HS-5 (cell line): Measurements from ENCODE around the gene ANKS1B.

ENCODE experiments used
- DNase-seq: peaks from one replicate; pipeline ENCODE4 v3.0.0-alpha.2; 2012; ENCODE audit warnings: low read depth

Gene ANKS1B

DNA sequence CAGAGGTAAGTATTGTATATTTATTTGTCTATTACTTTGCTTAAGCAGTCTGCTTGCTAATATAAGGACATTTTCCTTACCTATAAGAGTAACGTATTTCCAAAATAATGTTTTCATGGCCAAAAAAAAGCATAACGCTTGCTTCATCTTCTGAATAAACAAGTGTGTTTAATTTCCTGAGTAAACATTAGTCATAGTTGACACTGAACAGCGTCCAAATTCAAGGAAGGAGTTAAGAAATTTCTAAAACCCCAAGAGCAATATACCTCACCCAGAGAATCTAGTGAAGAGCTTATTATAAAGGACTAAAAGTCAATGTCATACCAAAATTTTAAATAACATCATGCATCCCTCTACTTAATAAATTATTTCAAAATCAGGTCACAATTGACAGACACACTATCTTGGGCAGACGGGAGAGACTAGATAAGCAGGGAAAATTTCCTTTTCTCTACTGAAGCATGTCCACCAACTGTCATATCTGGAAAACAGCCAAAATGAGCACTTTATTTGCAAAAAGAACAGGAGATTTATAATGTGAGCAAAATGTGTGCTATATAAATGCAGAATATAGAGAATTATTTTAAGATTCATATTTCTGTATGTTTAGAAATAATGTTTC, 25.1 kb downstream of the ANKS1B start:
- DNase-seq: peak; percentile 39

DNA sequence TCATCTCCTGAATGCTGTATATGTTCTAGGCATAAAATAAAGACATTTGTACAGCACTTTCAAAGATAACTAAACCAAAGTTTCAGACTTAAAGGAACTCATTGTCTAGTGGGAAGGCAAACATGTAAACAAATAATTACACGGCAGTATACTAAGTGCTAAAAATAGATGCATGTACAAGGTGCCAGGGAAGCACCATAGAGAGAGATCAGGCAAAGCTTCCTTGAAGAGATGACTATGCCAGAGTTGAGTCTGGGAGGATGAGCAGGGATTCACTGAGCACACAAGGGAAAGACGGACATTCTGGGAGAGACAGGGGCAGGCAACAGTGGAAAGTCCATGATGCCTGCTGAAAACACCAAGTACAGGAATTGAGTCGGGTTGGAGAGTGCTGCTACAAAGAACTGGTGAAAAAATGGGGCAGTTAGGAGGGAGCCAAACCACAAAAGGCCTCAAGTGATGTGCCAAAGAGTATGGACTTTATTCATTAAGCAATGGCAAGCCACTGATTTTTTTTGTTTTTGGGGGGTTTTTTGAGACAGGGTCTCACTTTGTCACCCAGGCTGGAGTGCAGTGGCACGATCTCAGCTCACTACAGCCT, 26.8 kb downstream of the ANKS1B start:
- no peak for DNase-seq

DNA sequence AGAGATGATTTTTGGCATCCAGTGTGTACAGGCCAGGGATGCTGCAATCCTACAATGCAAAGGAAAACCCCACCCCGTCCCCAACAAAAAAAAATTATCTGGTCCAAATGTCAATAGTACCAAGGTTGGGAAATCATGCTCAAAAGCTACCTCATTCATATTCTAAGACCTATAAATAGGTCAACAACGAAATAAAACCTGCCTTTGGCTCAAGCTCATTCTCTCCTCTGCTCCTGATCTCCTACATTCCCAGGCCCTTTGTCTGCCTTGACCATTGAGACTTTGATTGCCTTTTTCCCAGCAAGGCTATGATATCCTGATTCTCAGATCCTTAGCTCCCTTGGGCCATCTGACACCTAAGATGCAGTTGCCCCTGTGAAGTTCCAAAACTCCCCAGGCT, 30.0 kb downstream of the ANKS1B start:
- DNase-seq: no peak

DNA sequence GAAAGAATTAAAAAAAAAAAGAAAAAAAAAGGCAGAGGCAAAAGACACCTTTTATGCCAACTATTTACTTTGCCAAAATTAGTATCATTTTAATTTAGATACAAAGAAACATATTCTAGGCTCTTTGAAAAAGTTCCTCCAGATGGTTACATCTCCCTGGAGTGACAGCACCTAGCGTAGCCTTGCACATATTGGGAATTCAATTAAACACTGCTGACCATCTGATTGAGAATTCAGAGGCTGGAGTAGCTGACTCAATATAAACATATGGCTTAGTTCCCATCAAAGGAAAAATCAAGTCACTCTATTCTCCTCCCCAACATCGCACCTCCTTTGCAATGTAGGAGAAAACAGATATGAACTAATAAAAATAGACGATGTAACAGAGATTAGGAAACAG, 36.4 kb downstream of the ANKS1B start:
- DNase-seq: no peak

DNA sequence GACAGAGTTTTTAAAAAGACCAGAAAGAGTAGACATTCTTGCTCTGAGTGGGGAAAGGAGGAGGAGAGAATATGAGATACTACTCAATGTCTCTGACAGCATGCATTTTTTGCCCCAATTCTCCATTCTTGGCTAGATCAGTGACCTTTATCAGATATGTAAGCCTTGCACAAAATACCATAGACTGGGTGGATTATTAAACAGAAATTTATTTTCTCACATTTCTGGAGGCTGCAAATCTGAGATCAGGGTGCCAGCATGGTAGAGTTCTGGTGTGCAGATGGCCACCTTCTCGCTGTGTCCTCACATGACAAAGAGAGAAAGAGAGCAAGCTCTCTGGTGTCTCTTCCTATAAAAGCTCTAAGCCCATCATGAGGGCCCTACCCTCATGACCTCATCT, 38.6 kb downstream of the ANKS1B start:
- DNase-seq: no peak

DNA sequence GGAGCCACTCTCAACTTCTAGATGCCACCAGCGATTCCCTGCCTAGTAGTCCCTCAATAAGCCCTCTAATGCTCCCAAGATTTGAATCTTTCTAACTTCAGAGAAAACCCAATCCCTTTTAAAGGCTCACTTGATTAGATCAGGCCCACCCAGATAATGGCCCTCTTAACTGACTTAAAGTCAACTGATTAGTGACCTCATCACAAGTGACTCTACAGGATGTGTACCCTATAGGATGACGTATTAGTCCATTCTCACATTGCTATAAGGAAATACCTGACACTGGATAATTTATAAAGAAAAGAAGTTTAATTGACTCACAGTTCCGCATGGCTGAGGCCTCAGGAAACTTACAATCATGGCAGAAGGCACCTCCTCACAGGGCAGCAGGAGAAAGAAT, 49.1 kb downstream of the ANKS1B start:
- DNase-seq: no peak

DNA sequence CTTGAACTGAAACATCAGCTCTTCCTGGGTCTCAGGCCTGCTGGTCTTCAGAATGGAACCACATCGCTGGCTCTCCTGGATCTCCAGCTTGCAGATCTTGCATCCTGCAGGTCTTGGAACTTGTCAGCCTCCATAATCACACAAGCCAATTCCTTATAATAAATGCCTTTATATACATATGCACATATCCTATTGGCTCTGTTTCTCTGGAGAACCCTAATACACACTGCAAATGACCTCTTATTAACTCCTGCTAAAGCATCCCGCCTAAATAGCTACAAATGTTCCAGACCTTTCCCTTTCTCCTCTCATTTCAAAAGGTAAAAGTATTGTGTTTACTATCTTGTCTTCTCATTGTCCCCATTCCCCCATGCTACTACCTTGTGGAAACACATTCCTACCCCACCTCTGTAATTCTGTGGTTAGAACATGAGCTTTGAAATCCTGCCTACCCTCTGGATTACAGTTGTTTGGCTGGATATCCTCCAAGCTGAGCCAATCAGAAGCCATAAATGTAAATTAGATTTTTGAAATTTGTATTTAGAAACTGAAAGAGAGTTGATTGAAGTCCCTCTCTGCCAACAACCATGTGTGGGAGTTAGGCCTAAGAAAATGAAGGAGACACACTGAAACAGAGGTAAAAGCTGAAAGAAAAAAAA, 58.1 kb downstream of the ANKS1B start:
- no peak for DNase-seq

DNA sequence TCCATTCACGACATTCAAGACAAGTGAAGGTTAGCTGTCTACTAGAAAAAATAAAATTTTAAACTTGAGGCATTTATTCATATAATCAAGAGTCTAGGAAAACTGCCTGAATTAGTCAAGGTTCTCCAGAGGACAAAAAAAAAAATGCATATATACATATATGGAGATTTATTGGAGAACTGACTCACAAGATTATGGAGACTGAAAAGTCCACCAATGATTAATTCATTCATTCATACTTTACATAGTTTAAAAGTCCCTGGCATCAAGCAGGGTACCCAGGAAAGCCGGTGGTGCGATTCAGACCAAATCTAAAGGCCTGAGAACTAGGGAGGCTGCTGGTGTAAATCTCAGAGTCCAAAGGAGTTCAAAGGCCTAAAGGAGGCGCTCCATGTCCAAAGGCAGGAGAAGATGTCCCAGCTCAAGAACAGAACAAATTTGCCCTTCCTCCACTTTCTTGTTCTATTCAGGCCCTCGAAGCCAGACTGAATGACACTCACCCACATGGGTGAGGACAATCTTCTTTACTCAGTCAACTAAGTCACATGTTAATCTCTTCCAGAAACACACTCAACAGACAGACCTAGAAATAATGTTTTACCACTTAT, 64.3 kb downstream of the ANKS1B start:
- no peak for DNase-seq

DNA sequence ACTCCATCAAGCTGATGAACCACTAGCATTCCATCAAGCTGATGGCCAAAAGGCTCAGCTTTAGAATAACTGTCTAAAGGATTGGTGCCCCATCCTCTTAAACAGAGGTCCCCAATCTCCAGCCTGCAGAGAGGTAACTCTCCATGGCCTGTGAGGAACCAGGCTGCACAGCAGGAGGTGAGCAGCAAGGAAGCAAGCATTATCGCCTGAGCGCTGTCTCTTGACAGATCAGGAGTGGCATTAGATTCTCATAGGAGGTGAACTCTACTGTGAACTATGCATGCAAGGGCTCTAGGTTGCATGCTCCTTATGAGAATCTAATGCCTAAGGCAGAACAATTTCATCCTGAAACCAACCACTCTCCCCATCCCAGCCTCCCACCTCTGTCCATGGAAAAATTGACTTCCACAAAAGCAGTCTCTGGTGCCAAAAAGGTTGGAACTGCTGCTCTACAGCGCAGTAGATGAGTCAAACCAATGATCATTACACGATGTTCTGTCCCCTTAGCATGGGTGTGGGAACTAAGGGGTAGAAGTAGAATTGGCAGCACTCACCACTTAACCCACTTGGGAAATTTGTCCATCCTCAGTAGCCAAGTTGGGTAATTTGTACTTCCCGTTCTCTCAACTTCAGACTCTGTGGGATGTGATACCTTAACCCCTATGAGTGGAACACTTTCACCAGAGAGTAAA, 66.9 kb downstream of the ANKS1B start:
- no peak for DNase-seq

DNA sequence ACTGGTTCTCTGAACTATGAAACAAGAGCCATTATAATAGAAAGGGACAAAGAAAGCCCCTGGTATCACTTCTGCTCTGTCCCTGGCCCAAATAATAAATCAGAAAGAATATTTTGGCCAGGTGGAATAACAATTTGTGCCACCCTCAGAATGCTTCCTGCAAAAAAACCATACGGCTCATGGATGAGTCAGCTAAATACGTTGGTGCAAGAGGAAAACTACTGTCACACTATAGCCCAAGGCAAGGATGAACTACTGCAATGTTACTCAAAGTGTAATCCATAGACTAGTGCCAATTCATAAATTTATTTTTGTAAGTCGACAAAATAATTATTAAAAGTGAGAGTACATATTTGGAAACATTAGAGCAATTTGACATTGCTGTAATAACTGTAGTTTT, 68.2 kb downstream of the ANKS1B start:
- DNase-seq: no peak

DNA sequence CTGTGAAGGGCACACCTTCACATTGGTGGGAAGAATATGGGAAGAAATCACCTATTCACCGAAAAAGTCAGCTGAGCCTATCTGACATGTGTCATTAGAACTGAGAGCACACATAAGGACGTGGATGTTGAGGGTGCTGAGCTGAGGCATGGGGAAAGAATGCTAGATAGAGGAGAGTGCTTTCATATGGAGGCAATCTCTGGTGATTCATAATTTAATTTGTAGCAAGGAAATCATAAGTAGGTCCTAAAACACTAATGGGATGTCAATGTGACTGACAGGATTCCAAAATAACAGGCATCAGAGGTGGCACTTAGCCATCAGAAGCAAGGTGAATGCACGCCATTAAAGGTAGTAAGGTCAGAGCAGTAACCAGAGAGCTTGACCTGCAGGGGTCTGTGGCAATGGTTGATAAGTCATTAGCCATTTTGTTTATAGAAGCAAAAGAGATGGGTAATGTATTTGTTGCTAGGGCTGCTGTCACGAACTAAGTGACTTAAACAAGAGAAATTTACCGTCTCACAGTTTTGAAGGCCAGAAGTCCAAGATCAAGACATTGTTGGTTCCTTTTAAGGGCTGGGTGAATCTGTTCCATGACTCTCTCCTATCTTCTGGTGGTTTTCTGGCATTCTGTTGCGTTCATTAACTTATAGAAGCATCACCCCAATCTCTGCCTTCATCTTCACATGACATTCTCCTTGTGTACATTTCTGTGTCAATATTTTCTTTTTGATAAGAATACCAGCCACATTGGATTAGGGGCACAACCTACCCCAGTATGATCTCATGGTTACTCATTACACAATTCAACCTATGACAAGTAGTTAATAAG, 69.3 kb downstream of the ANKS1B start:
- peak; percentile 56 for DNase-seq

DNA sequence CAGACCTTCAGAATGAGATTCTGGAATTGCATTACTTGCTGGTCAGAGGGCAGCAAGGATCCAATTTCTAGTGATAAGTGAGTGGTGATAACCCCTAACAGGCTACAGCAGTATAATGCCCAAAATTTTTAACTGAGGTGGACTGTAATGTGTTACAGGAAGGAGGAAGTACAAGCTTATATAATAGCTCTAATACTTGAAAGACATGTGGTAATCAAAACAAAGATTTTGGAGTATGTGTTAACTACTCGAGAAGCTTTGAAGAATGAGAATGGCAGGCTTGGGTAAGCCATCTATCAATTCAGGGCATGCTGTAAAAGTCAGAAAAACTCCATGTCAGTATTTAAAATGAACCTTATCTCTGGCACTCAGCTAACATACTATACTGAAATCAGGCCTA, 70.5 kb downstream of the ANKS1B start:
- DNase-seq: no peak

DNA sequence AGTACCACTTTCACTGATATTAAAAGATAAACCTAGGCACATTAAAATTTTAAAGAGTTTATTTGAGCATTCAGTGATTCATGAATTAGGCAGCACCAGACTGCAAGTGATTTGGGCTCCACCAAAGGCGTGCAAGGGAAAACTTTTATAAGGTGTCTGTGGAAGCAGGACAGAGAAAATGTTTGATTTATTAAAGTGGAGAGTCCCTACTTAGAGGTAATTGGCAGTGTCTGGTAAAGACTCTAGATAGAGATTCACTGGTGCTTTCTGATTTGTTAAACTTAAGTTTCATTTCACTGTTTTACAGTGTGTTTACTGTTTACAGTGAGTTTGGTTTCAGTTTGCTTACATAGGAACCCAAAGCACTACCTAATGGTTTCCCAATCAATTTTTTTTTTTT, 72.8 kb downstream of the ANKS1B start:
- no peak for DNase-seq

DNA sequence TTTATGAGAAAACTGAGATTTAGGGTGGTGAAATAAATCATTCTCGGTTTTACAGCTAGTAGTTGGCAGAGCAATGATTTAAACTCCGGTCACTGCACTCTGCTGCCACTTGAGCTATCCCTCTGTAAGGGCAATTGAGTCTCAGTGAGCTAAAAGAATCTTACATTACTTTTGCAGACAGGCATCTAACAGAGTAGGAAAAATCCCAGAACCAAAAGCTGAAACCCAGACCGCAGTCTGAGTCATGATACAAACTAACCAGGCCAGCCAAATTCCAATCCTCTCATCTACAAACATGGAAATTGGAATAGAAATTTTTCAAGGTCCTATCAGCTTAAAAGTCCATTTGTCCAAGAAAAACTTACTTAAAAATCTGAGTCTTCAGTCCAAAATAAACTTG, 73.7 kb downstream of the ANKS1B start:
- peak; percentile 84 for DNase-seq

DNA sequence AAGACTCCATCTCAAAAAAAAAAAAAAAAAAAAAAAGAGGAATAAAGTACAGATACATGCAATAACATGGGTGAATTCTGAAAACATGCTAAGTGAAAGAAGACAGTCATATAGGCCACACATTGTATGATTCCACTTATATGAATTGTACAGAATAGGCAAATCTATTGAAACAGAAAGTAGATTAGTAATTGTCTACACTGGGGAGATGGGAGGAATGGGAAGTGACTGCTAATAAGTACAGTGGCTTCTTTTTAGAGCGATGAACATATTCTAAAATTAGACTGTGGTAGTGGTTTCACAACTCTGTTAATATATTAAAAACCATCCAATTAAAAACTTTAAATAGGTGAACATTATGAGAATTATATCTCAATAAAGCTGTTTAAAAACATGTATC, 74.4 kb downstream of the ANKS1B start:
- DNase-seq: no peak

DNA sequence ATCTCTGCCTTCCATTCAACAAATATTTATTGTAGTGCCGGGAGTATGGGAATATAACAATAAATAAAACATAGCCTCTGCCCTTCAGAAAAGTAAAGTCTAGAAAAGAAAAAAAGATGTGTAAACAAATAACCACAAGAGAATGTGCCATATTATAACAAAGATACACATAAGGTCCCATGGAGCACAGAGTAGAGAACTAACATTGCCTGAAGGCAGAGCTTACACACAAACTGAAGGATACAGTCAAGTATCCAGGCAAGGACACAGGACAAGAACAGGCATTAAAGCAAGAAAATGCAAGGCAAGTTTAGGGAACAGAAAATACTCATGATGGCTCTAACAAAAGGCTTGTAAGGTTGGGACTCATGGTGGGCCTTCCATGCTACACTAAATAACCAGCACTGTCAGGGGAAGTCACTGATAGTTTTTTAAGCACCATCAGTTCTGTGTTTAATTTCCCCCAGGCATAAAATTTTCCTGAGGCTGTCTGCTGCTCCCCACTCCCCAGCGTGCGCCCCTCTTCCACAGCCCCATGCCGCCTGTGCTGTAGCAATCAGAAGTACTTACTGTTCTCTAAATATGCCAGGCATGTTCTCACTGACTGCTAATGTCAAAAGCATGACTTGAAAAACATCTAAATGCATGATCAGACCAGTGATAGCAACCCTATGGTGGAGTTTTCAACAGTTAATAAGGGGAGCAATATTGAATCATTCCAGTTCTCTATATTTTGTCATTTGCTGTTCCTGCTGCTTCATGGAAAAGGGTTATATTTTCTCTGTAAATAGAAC, 77.8 kb downstream of the ANKS1B start:
- no peak for DNase-seq

DNA sequence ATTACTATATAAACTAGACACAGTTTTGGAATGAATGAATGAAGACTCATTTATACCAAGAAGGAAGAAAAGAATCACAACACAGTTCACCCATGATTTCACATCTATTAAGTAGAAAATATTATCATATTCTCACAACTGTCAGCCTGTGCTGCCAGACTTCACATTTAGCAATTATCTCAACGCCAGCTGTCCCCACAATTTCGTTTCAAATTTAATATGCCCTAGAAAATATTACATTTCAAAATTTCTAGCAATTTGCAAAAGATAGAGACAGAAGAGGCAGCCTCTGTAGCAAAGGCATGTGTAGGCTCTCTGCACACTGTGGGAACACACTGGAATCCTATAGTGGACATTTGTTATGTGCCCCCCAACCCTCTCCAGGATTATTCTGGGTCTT, 83.6 kb downstream of the ANKS1B start:
- DNase-seq: no peak

DNA sequence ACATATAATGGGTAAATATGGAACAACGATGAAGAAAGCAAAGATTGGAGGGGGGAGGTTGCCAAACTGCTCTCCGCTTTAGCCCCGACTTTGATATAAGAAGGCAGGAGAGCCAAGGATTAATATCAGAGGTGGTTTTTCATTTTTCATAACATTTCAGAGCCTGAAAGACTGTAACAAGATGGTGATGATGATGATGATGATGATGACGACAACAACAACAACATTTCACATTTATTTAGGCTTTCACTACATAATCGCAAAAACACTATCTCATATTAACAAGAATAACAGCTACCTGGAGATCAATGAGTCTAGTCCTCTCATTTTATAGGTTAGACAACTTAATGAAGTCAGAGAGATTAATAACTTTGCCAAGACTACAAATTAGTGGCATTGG, 86.1 kb downstream of the ANKS1B start:
- DNase-seq: no peak

DNA sequence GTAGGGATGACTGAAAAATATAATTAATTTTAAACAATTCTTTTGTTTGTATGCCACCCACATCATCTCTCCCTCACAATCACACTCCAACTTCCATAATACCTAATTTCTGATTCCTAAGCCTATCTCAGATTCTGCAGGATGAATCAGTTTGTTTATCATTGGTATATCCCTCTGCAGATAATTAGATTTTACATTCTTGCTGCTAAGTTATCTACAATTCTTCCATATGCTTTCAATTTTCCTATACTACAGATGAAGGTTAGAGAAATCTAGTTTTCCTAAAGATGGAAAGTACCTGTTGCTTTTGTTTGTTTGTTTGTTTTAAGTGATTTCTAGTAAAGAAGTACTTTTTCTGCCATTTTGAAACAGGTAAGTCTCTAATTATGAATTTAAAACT, 105.3 kb downstream of the ANKS1B start:
- DNase-seq: no peak

DNA sequence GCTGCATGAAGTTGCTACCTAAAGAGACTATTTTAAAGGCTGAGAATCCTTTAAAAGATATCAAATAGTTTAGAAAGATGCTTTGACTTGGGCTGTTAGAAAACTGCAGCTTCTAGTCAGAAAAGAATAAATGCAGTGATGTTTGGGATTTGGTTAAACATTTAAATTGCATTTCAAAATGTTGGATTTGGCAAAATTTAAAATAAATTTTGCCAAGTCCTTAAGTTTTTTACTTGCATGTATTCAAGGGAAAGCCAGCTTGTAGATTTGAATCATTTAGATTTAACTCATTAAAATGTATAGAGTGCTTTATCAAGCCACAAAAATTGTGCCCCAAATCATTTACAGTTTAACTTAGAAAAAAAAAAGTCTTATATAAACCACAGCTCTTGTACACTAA, 109.7 kb downstream of the ANKS1B start:
- no peak for DNase-seq

DNA sequence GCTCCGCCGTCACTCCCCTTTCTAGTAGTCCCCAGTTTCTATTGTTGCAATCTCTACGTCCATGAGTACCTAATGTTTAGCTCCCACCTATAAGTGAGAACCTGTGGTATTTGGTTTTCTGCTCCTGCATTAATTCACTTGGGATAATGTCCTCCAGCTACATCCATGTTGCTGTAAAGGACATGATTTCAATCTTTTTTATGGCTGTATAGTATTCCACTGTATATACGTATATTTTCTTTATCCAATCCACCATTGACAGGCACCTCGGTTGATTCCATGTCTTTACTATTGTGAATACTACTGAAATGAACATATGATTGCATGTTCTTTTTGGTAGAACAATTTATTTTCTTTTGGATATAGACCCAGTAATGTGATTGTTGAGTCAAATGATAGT, 114.7 kb downstream of the ANKS1B start:
- DNase-seq: no peak
